ENCODE results near the gene PRRT4. TPM values are rescaled to one million over a fixed set of nuclear protein-coding genes. Genes with fewer than 3 reads are reported as not detected.

PRRT4 gene
- total RNA-seq, 1 experiment from 2014 or later: not detected

Other genes with a start within 250 kb of the PRRT4 start
- not detected in 2 replicates for gene LEP, start 120.4 kb downstream of the PRRT4 start, total RNA-seq (2014; rRNA removed; shearing (Covaris generic); ENCODE audit: low replicate concordance)
- gene RBM28, start 17.8 kb downstream of the PRRT4 start, total RNA-seq (2014; rRNA removed; shearing (Covaris generic); ENCODE audit: low replicate concordance): 10.0 and 13.2 TPM in 2 replicates
- 42.1 and 67.6 TPM in 2 replicates for gene IMPDH1, start 48.3 kb upstream of the PRRT4 start, total RNA-seq (2014; rRNA removed; shearing (Covaris generic); ENCODE audit: low replicate concordance)
- gene HILPDA, start 94.2 kb upstream of the PRRT4 start, total RNA-seq (2014; rRNA removed; shearing (Covaris generic); ENCODE audit: low replicate concordance): 7.6 and 10.0 TPM in 2 replicates
- 17.2 and 19.1 TPM in 2 replicates for gene METTL2B, start 115.1 kb upstream of the PRRT4 start, total RNA-seq (2014; rRNA removed; shearing (Covaris generic); ENCODE audit: low replicate concordance)

Measured in MG63 (cell line).